Glutamatergic neuron (in vitro differentiated cells): ENCODE measurements around the gene GALNT9. TPM values are rescaled to one million over a fixed set of nuclear protein-coding genes. Genes with fewer than 3 reads are reported as not detected.
A peak's percentile ranks its signal among the peaks of the same experiment; 100 is the strongest.

Source experiments
- DNase-seq: peaks from one replicate; pipeline ENCODE4 v3.0.0; 2022
- H3K27ac Mint-ChIP-seq: one replicate; pipeline ENCODE4 v1.8.0; 2020; ENCODE audit warnings: mild to moderate bottlenecking, mixed read lengths, inconsistent platforms; ENCODE audit not compliant: unreplicated experiment
- H3K27me3 Mint-ChIP-seq: one replicate; pipeline ENCODE4 v1.8.0; 2020; ENCODE audit warnings: mild to moderate bottlenecking, moderate library complexity, mixed read lengths, inconsistent platforms; ENCODE audit not compliant: unreplicated experiment
- H3K36me3 Mint-ChIP-seq: one replicate; pipeline ENCODE4 v1.8.0; 2020; ENCODE audit warnings: mild to moderate bottlenecking, mixed read lengths, inconsistent platforms; ENCODE audit not compliant: unreplicated experiment
- H3K4me1 Mint-ChIP-seq: one replicate; pipeline ENCODE4 v1.8.0; 2020; ENCODE audit warnings: mild to moderate bottlenecking, low read depth, mixed read lengths, inconsistent platforms; ENCODE audit not compliant: unreplicated experiment
- H3K4me3 Mint-ChIP-seq: one replicate; pipeline ENCODE4 v1.8.0; 2020; ENCODE audit warnings: mild to moderate bottlenecking, mixed read lengths, inconsistent platforms; ENCODE audit not compliant: unreplicated experiment
- H3K9me3 Mint-ChIP-seq: one replicate; pipeline ENCODE4 v1.8.0; 2020; ENCODE audit warnings: mild to moderate bottlenecking, moderate library complexity, mixed read lengths, inconsistent platforms; ENCODE audit not compliant: unreplicated experiment
- total RNA-seq: library from RNA; stranded (reverse); fragmentation: NEBNext Ultra II Directional; extraction: Animal tissue kit (Norgen Biotek cat#: 25700); gene quantifications from one replicate; pipeline ENCODE4 v1.2.1, GENCODE V29; 2021; ENCODE audit not compliant: unreplicated experiment
- TF ChIP-seq, protein P1 (sequence below): fragments of 200-600 bp; sonication (generic); IDR thresholded peaks from one replicate; pipeline ENCODE4 v1.5.0; 2021; ENCODE audit not compliant: partially characterized antibody, unreplicated experiment

The GALNT9 gene
- total RNA-seq, 1 donor from 2014 or later = 13.7 TPM

DNA sequence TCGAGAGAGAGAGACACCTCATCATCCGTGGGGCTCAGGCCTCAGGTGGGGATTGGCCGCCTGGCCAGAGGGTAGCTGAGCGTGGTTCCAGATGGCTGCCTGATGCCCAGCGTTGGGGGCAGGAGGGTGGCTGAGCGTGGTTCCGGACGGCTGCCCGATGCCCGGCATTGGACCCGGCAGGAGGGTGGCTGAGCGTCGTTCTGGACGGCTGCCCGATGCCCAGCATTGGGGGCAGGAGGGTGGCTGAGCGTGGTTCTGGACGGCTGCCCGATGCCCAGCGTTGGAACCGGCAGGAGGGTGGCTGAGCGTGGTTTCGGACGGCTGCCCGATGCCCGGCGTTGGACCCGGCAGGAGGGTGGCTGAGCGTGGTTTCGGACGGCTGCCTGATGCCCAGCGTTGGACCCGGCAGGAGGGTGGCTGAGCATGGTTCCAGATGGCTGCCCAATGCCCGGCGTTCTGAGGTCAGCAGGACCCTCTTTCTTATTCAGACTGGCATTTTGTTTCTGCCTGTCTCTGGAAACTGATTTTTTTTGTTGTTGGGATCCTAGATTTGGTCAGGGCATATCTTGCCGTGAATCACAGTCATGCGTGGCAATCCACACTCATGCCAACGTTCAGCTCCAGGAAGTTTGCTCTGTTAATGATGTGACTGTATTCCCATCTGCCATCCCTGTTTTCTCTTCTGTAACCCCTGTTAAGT is 40.7 kb downstream of the GALNT9 start:
- Mint-ChIP-seq H3K4me3 (no peak overlapping the region), H3K9me3 (peaks cover 13% of the 10 kb centered on the region), H3K27me3 (peaks cover 14% of the 10 kb centered on the region), H3K36me3 (no peaks in the 10 kb centered on the region), H3K4me1 (peaks cover 3% of the 10 kb centered on the region), H3K27ac (no peak overlapping the region)
- TF ChIP-seq, protein P1, sequence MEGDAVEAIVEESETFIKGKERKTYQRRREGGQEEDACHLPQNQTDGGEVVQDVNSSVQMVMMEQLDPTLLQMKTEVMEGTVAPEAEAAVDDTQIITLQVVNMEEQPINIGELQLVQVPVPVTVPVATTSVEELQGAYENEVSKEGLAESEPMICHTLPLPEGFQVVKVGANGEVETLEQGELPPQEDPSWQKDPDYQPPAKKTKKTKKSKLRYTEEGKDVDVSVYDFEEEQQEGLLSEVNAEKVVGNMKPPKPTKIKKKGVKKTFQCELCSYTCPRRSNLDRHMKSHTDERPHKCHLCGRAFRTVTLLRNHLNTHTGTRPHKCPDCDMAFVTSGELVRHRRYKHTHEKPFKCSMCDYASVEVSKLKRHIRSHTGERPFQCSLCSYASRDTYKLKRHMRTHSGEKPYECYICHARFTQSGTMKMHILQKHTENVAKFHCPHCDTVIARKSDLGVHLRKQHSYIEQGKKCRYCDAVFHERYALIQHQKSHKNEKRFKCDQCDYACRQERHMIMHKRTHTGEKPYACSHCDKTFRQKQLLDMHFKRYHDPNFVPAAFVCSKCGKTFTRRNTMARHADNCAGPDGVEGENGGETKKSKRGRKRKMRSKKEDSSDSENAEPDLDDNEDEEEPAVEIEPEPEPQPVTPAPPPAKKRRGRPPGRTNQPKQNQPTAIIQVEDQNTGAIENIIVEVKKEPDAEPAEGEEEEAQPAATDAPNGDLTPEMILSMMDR = no peak
- peak; percentile 3 for DNase-seq

DNA sequence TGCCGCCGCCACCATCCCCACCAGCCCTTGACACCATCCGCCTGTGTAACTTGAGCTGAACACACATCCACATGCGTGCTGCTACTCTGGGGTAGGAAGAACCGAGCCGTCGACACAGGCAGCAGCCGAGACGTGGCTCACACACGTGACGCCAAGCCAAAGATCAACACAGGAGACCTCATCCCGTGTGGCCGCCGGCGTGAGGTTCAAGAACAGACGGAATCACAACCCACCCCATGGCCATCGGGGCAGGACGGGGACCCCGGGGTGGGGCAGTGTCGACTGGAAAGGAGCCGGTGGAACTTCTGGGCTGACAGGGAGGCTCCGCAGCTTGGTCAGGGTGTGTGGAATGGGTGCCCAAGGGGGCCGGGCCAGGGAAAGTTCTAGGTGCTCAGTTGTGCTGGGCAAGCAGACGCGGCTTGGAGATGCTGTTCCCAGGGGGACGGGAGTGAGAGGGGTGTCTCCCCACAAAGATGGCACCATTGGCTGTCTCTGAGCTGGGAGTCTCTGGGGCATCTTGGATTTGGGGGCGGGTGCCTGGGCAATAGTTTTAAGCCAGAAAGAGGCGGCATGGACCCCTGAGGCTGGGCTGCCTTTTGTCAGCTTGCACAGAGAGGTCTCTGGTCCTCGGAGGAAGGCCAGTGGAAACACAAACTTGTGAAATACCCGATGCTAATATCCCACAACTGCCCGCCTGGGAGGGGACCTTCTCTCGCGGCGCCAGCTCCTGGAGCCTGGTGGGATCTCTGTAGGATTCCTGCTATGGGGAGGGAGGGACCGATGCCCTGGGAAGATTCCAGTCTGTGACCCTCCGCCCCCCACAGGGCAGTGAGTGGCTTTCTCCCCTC is 41.8 kb downstream of the GALNT9 start:
- TF ChIP-seq, protein P1 = no peak
- H3K27ac Mint-ChIP-seq = no peak overlapping the region
- H3K4me1 Mint-ChIP-seq = peaks cover 3% of the 10 kb centered on the region
- DNase-seq = no peak
- H3K4me3 Mint-ChIP-seq = no peak overlapping the region
- H3K36me3 Mint-ChIP-seq = no peaks in the 10 kb centered on the region
- peaks cover 11% of the 10 kb centered on the region for H3K27me3 Mint-ChIP-seq
- peaks cover 10% of the 10 kb centered on the region for H3K9me3 Mint-ChIP-seq

- TF ChIP-seq, protein P1 = no peak
- Mint-ChIP-seq H3K36me3 (no peaks in the 10 kb centered on the region), H3K4me3 (no peak overlapping the region), H3K27ac (no peak overlapping the region), H3K4me1 (peaks cover 3% of the 10 kb centered on the region), H3K27me3 (peaks cover 11% of the 10 kb centered on the region), H3K9me3 (peaks cover 8% of the 10 kb centered on the region)
- DNase-seq = no peak
Observed at GRCh38 chr12:132286912-132287311, 42.5 kb downstream of the GALNT9 start.

GRCh38 chr12:132285991-132286681 is 43.3 kb downstream of the GALNT9 start:
- H3K36me3 Mint-ChIP-seq = no peaks in the 10 kb centered on the region
- H3K4me1 Mint-ChIP-seq = peaks cover 3% of the 10 kb centered on the region
- H3K27me3 Mint-ChIP-seq = peaks cover 11% of the 10 kb centered on the region
- no peak for DNase-seq
- no peak overlapping the region for H3K4me3 Mint-ChIP-seq
- TF ChIP-seq, protein P1 = no peak
- H3K27ac Mint-ChIP-seq = no peak overlapping the region
- peaks cover 7% of the 10 kb centered on the region for H3K9me3 Mint-ChIP-seq
